OCI-LY1 (cell line): ENCODE data around the gene TRIM7.

Source experiments
- CTCF ChIP-seq: fragments of 200-600 bp; sonication (generic), shearing (Covaris generic); IDR thresholded peaks from 2 replicates; pipeline ENCODE4 v1.5.1; 2017; ENCODE audit warnings: mild to moderate bottlenecking, antibody characterized with exemption, low read length, moderate library complexity, mixed read lengths
- EZH2 ChIP-seq: fragments of 200-600 bp; sonication (generic), shearing (Covaris generic); IDR thresholded peaks from 2 replicates; pipeline ENCODE4 v1.8.0; 2017; ENCODE audit warnings: borderline replicate concordance, mixed run types, mild to moderate bottlenecking, antibody characterized with exemption, low read length, moderate library complexity, mixed read lengths

GRCh38 chr5:181203777-181204112 lies 1.3 kb downstream of the TRIM7 start:
- TF ChIP-seq EZH2 = no peak
- no peak for TF ChIP-seq CTCF
